Measurements from ENCODE around the gene RAD54L. TPM values are rescaled to one million over a fixed set of nuclear protein-coding genes. Genes with fewer than 3 reads are reported as not detected.
"Not testable (repeated sequence)": the region's sequence is repeated elsewhere in the genome, so short reads cannot be mapped to it uniquely, and the experiment has no call there.

RAD54L gene
- total RNA-seq, 2 experiments from 2014 or later, result 60.9 to 63.1 TPM

DNA sequence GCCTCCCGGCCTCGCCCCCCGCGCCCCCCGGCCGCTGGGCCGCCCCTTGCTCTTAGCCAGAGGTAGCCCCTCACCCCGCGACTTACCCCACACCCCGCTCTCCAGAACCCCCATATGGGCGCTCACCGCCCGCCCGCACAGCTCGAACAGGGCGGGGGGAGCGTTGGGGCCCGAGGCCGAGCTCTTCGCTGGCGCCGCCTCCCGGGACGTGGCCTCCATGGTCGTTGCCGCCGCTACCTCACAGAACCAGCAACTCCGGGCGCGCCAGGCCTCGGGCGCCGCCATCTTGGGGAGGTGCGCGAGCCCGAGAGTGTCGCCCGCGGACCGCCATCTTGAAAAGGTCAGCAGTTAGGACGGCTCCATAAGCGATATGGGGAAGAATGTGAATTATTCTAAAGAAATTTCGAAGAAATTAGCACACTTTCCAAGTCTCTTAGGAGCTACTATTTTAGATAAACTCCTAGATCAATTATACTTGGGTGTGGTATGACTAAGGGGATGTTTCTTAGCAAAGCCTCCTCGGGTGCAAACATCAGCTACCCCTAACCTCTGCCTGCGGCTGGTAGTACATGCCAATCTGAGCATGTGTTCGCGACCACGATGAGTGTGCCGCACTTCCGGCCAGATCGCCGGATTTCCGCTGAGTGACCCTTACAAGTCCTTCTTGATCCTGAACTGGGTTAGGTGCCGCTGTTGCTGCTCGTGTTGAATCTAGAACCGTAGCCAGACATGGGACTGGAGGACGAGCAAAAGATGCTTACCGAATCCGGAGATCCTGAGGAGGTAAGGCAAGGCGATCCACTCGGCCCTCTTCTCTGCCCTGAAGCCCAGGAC is 55.7 kb downstream of the RAD54L start, which contains the start of the genes LRRC41 and UQCRH:
LRRC41 (minus strand) TSS at position 579 of the 834 bp plus-strand sequence; CDS start at position 285, 294 bp downstream.
UQCRH (plus strand) TSS at position 661 of the 834 bp plus-strand sequence; CDS start at position 730, 69 bp downstream.
- ChIA-PET POLR2A (interaction anchor here (0.5 to 2.9 kb wide), 6 partner anchors 21 to 88 kb away, joined by 3 to 12 read pairs (median 4); partner anchors contain the start of genes NSUN4 and RAD54L), CTCF (interaction anchor here (1.0 to 2.6 kb wide), 7 partner anchors 9 to 56 kb away, joined by 3 to 12 read pairs (median 4); partner anchors contain the start of gene NSUN4)

DNA sequence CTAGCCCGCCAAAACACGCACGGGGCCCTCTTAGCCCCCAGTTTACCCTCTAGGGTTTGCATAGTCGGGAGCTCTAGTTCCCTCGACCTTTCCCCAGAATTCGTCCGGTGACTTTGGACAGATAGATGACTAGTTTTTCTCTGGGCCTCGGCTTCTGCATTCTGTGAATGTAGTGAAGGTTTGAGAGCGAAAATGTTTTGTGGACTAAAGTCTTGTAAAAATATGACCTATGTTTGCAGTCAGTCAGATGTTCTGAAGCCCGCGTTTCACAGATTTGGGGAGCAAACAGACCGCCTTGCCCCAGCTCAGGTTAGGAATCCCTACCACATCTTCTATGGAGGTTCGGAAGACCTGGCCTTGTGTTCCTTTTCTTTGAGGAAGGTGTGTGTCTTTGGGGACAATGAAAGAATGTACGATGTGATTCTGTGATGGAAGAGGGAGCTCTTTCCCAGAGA is 56.3 kb downstream of the RAD54L start:
- ChIA-PET CTCF (interaction anchor here (0.7 to 2.6 kb wide), 6 partner anchors 10 to 57 kb away, joined by 3 to 12 read pairs (median 4); partner anchors contain the start of gene NSUN4), POLR2A (interaction anchor here (0.5 to 2.9 kb wide), 3 partner anchors 34 to 57 kb away, joined by 3 to 12 read pairs (median 11); partner anchors contain the start of gene RAD54L)

DNA sequence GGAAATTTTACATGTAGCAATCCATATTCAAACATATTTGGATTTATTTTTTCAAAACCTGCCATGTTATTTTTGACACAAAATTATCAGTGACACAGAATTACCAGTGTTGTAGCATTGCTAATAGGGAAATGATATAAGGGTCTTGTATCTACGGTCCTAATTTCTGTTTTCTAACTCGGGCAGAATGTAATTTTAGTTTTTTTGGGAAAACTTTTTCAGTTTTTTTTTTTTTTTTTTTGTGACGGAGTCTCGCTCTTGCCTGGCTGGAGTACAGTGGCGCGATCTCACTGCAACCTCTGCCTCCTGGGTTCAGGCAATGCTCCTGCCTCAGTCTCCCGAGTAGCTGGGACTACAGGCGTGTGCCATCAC is 58.6 kb downstream of the RAD54L start:
- ChIA-PET POLR2A (no interaction called here), CTCF (no interaction called here)

DNA sequence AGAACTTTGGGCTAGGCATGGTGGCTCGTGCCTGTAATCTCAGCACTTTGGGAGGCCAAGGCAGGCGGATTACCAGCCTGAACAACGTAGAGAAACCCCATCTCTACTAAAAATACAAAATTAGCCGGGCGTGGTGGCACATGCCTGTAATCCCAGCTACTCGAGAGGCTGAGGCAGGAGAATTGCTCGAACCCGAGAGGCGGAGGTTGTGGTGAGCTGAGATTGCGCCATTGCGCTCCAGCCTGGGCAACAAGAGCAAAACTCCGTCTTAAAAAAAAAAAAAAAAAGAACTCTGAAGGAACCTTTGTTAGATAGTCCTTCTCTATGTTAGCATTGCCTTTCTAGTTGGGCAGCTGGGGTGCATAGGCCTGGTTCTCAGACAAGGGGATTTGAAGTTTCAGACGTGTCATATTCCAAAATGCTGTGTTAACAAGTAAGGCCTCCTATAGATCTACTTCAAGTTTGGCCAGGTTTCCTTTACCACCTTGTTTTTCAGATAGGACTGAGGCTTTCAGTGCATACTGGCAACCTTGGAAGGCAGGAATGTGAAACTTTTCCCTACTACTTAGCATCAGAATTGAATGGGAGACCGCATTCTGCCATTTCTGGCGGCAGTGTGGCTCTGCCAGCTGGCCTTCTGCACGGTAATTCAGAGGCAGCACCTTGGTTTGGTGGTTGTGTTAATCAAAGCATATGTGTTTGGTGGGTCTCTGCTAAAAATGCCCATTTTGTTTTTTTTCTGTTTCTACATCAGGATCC is 62.0 kb downstream of the RAD54L start:
- POLR2A ChIA-PET, result no interaction called here
- CTCF ChIA-PET, result no interaction called here

DNA sequence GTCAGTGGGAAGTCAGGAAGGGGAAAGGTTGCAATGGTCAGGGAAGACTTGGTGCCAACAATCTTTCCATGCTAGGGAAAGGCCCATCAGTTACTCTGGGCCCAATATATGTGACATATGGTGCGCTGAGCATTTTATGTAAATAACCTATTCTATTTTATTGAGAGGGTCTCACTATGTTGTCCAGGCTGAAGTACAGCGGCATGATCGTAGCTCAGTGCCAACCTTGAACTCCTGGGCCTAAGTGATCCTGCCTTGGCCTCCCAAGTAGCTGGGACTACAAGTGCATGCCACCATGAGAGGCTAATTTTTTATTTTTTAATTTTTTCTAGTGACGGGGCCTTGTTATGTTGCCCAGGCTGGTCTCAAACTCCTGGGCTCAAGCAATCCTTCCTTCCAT is 62.8 kb downstream of the RAD54L start:
- ChIA-PET POLR2A (no interaction called here), CTCF (no interaction called here)

DNA sequence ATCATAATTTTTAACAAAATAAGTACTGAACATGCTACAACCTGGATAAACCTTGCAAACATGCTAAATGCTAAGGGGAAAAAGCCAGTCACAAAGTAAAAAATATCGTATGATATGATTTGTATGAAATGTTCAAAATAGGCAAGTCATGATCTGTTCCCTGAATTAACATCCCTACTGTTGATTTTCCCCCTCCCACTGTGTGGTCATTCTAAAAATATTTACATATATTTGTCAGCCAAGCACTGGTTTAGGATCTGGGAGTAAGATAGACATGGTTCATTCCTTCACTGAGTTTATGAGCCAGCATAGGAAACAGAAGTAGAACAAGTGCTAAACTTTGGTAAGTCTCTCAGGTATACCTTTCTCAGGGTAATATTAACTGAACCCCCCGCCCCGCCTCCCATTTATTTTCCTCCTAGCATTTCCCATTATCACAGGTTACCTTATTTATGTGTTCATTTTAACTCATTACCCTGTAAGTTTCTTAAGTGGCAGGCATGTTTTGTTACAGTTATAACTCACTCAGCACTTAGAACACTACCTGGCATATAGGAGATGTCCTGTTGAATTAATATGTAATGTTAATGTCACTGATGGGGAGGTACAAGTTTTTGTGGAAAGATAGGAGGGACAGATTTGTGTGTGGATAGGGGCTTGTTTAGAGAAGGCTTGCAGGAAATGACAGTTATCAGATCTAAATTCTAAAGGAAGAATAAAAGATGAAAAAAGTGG is 68.3 kb downstream of the RAD54L start:
- ChIA-PET CTCF (interaction anchor here (0.7 kb wide), 1 partner anchor 142 kb away, joined by 3 read pairs; no protein-coding TSS in a partner anchor), POLR2A (no interaction called here)

DNA sequence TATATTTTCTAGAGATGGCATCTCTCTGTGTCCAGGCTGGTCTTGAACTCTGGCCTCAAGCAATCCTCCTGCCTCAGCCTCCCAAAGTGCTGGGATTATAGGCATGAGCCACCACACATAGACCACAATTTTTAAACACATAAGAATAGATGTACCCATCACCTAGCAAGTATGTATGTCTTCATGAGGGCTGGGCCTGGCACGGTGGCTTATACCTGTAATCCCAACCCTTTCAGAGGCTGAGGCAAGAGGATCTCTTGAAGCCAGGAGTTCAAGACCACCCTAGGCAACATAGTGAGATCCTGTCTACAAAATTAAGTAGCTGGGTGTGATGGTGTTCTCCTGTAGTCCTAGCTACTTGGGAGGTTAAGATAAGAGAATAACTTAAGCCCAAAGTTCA is 69.8 kb downstream of the RAD54L start:
- ChIA-PET POLR2A (no interaction called here), CTCF (no interaction called here)

DNA sequence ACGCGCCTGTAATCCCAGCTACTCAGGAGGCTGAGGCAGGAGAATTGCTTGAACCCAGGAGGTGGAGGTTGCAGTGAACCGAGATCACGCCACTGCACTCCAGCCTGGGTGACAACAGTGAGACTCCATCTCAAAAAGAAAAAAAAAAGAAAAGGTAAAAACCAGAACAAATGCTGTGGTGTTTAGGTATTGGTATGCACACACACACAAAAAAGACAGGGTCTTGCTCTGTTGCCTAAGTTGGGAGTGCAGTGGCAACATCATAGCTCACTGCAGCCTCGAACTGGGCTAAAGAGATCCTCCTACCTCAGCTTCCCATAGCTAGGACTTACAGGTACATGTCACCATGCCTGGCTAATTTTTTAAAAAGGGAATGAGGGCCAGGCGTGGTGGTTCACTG is 71.7 kb downstream of the RAD54L start:
- POLR2A ChIA-PET, result not testable (repeated sequence)
- CTCF ChIA-PET, result interaction anchor here (0.6 kb wide), 1 partner anchor 29 kb away, joined by 4 read pairs; no protein-coding TSS in a partner anchor

DNA sequence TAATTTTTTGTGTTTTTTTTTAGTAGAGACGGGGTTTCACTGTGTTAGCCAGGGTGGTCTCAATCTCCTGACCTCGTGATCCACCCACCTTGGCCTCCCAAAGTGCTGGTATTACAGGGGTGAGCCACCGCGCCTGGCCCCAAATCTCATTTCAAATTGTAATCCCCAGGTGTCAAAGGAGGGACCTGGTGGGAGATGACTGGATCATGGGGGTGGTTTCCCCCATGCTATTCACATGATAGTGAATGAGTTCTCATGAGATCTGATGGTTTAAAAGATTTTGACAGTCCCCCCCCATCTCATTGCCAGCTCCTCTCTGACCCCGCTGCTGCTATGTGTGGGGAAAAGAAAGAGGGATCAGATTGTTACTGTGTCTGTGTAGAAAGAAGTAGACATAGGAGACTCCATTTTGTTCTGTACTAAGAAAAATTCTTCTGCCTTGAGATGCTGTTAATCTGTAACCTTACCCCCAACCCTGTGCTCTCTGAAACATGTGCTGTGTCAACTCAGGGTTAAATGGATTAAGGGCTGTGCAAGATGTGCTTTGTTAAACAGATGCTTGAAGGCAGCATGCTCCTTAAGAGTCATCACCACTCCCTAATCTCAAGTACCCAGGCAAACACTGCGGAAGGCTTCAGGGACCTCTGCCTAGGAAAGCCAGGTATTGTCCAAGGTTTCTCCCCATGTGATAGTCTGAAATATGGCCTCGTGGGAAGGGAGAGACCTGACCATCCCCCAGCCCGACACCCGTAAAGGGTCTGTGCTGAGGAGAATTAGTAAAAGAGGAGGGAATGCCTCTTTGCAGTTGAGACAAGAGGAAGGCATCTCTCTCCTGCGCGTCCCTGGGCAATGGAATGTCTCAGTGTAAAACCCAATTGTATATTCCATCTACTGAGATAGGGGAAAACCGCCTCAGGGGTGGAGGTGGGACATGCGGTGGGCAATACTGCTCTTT is 72.7 kb downstream of the RAD54L start:
- POLR2A ChIA-PET, CTCF ChIA-PET: not testable (repeated sequence)

DNA sequence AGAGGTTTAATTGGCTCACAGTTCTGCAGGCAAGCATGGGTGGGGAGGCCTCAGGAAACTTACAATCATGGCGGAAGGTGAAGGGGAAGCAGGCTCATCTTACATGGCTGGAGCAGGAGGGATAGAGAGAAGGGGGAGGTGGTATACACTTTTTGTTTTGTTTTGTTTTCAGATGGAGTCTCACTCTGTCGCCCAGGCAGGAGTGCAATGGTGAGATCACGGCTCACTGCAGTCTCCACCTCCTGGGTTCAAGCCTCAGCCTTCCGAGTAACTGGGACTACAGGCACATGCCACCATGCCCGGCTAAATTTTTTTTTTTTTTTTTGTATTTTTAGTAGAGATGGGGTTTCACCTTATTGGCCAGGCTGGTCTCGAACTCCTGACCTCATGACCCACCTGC is 74.6 kb downstream of the RAD54L start:
- POLR2A ChIA-PET, CTCF ChIA-PET: not testable (repeated sequence)

DNA sequence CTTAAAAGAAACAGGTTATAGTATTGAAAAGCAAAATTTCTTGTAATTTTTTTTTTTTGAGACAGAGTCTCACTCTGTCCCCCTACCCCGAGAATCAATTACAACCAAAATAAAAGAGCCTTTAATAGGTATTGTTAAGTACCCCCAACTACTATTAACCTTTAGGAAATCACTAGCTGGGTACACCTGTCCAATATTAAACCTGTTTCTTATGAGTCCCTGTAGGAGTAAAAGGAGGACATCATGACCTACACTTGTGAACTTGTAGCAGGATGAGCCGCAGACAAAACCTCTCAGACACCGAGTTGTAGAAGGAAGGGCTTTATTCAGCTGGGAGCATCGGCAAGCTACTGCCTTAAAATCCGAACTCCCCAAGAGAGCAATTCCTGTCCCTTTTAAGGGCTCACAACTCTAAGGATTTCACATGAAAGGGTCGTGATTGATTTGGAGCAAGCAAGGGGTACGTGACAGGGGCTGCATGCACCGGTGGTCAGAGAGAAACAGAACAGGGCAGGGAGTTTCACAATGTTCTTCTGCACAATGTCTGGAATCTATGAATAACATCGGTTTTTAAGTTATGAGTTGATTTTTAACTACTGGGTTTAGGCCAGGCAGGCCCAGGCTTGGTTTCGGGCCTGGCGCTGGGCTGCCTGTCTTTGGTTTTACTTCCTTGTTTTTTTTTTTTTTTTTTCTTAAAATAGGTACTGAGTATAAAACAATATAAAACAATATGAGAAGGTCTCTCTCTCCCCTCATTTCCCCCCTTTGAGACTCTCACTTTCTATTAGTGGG is 77.9 kb downstream of the RAD54L start:
- POLR2A ChIA-PET, CTCF ChIA-PET: not testable (repeated sequence)

Other genes with a start within 250 kb of the RAD54L start
- gene PIK3R3, start 115.1 kb upstream of the RAD54L start, total RNA-seq, result 1 to 10 TPM; 3.3 to 4.1 TPM
- gene TSPAN1, start 72.7 kb upstream of the RAD54L start, total RNA-seq, result not detected
- gene P3R3URF, start 71.3 kb upstream of the RAD54L start, total RNA-seq, result not detected
- gene POMGNT1, start 49.3 kb upstream of the RAD54L start, total RNA-seq, result 10 to 100 TPM; 52.8 to 59.0 TPM
- under 1 TPM; 0.08 to 0.19 TPM for gene LURAP1, start 44.4 kb upstream of the RAD54L start, total RNA-seq
- 10 to 100 TPM; 37.2 TPM for gene LRRC41, start 55.9 kb downstream of the RAD54L start, total RNA-seq
- 100 to 1,000 TPM; 393 to 395 TPM for gene UQCRH, start 55.9 kb downstream of the RAD54L start, total RNA-seq
- 10 to 100 TPM; 28.8 to 30.8 TPM for gene NSUN4, start 93.0 kb downstream of the RAD54L start, total RNA-seq
- gene FAAH, start 146.6 kb downstream of the RAD54L start, total RNA-seq, result 1 to 10 TPM; 4.8 to 5.3 TPM
- gene DMBX1, start 242.1 kb downstream of the RAD54L start, total RNA-seq, result not detected

Measured in activated CD8-positive, alpha-beta memory T cell treated with anti-CD3 and anti-CD28 coated beads for 36 hours (primary cell).